RWPE1 (cell line): ENCODE measurements around the gene SPOCK1.

Source experiments
- CTCF ChIA-PET: fragments of 350-600 bp; sonication (Branson Sonifier 250); formaldehyde crosslinking; extraction: SDS; loops from one replicate; lab custom pipeline; 2021; lab: Yijun Ruan, JAX
- POLR2A ChIA-PET: fragments of 400-600 bp; formaldehyde crosslinking; extraction: SDS; loops from one replicate; lab custom pipeline; 2020; ENCODE audit warnings: antibody characterized with exemption; ENCODE audit not compliant: low non-redundant PET; lab: Yijun Ruan, JAX
- DNase-seq: peaks from one replicate; pipeline ENCODE4 v3.0.0; 2012; ENCODE audit warnings: low spot score
- H3K27ac ChIP-seq: fragments of 450-650 bp; 2 replicates; pipeline ENCODE4 v1.5.1; 2017
- TF ChIP-seq, protein P1 (sequence below): fragments of 450-650 bp; conservative IDR thresholded peaks from 2 replicates; pipeline ENCODE4 v1.5.1; 2017; ENCODE audit warnings: low read depth, mild to moderate bottlenecking

Gene SPOCK1

GRCh38 chr5:137300411-137301240 lies 198.5 kb downstream of the SPOCK1 start:
- ChIA-PET CTCF (interaction anchor here (0.6 to 1.2 kb wide), 2 partner anchors 10 to 418 kb away, joined by 3 to 4 read pairs; no protein-coding TSS in a partner anchor), POLR2A (no interaction called here)
- TF ChIP-seq, protein P1, sequence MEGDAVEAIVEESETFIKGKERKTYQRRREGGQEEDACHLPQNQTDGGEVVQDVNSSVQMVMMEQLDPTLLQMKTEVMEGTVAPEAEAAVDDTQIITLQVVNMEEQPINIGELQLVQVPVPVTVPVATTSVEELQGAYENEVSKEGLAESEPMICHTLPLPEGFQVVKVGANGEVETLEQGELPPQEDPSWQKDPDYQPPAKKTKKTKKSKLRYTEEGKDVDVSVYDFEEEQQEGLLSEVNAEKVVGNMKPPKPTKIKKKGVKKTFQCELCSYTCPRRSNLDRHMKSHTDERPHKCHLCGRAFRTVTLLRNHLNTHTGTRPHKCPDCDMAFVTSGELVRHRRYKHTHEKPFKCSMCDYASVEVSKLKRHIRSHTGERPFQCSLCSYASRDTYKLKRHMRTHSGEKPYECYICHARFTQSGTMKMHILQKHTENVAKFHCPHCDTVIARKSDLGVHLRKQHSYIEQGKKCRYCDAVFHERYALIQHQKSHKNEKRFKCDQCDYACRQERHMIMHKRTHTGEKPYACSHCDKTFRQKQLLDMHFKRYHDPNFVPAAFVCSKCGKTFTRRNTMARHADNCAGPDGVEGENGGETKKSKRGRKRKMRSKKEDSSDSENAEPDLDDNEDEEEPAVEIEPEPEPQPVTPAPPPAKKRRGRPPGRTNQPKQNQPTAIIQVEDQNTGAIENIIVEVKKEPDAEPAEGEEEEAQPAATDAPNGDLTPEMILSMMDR: no peak
- peak overlapping the region; percentile 48; the same call in 1 of the 2 replicates for H3K27ac ChIP-seq
- DNase-seq: no peak

- ChIA-PET POLR2A (no interaction called here), CTCF (interaction anchor here (0.6 kb wide), 1 partner anchor 68 kb away, joined by 4 read pairs; no protein-coding TSS in a partner anchor)
- no peak overlapping the region for H3K27ac ChIP-seq
- no peak for DNase-seq
- TF ChIP-seq, protein P1: no peak
These were observed 202.8 kb downstream of the SPOCK1 start for GRCh38 chr5:137296213-137296781.

DNA sequence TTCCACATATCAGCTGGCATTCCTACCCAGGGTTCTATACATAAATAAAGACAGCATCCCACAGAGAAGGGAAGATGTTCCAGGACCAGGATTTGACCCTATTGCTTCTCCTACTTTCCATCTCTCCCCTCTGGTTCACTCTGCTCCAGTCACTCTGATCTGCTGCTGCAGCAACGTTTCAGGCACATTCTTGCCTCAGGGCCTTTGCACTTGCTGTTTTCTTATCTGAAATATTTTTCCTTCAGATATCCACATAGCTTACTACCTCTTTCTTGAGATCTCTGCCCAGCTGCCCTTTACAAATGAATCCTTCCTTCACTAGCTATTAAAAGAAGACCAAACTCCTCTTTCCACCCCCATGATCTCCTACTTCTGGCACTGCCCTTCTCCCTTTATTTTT lies 204.5 kb downstream of the SPOCK1 start:
- POLR2A ChIA-PET: no interaction called here
- no peak for DNase-seq
- TF ChIP-seq, protein P1: no peak
- CTCF ChIA-PET: interaction anchor here (0.5 to 1.2 kb wide), 2 partner anchors 26 to 463 kb away, joined by 3 to 6 read pairs; no protein-coding TSS in a partner anchor
- H3K27ac ChIP-seq: no peak overlapping the region

GRCh38 chr5:137292461-137293027 lies 206.6 kb downstream of the SPOCK1 start:
- TF ChIP-seq, protein P1: no peak
- H3K27ac ChIP-seq: no peak overlapping the region
- ChIA-PET POLR2A (no interaction called here), CTCF (interaction anchor here (0.7 to 1.9 kb wide), 2 partner anchors 18 to 205 kb away, joined by 5 read pairs; no protein-coding TSS in a partner anchor)
- DNase-seq: no peak

GRCh38 chr5:137291436-137291835 lies 207.7 kb downstream of the SPOCK1 start:
- no peak overlapping the region for H3K27ac ChIP-seq
- CTCF ChIA-PET: interaction anchor here (0.6 to 1.9 kb wide), 2 partner anchors 19 to 191 kb away, joined by 3 to 5 read pairs; no protein-coding TSS in a partner anchor
- POLR2A ChIA-PET: no interaction called here
- TF ChIP-seq, protein P1: no peak
- DNase-seq: no peak

- CTCF ChIA-PET: interaction anchor here (0.6 to 1.9 kb wide), 2 partner anchors 19 to 191 kb away, joined by 3 to 5 read pairs; no protein-coding TSS in a partner anchor
- no peak overlapping the region for H3K27ac ChIP-seq
- no peak for DNase-seq
- TF ChIP-seq, protein P1: no peak
- POLR2A ChIA-PET: no interaction called here
These were observed 208.1 kb downstream of the SPOCK1 start for GRCh38 chr5:137291031-137291430.
